Tibial nerve (tissue), 4 donors: ENCODE measurements around the gene NGF. TPM values are rescaled to one million over a fixed set of nuclear protein-coding genes. Genes with fewer than 3 reads are reported as not detected.
"Not testable (repeated sequence)": the region's sequence is repeated elsewhere in the genome, so short reads cannot be mapped to it uniquely, and the experiment has no call there.

Experiments
- DNase-seq, 2 donors: peaks; one replicate each; pipeline ENCODE4 v3.0.0-alpha.2; 2019; ENCODE audit warnings: low spot score in 2 of 2
- H3K27ac ChIP-seq, 4 donors: fragments of 200-600 bp; sonication (generic) in 3 of 4; one replicate each; pipeline ENCODE4 v1.5.1; 2017 to 2019; ENCODE audit warnings: mild to moderate bottlenecking in 1 of 4
- H3K27me3 ChIP-seq, 2 donors: fragments of 200-600 bp; sonication (generic) in 1 of 2; one replicate each; pipeline versions ENCODE4 v1.5.1 to v1.6.0; 2017 to 2019
- H3K36me3 ChIP-seq, 3 donors: fragments of 200-600 bp; sonication (generic); one replicate each; pipeline ENCODE4 v1.5.1; 2018 to 2019
- H3K4me1 ChIP-seq, 4 donors: fragments of 200-600 bp; sonication (generic) in 3 of 4; one replicate each; pipeline ENCODE4 v1.5.1; 2017 to 2019
- H3K4me3 ChIP-seq, 4 donors: fragments of 200-600 bp; sonication (generic) in 3 of 4; one replicate each; pipeline ENCODE4 v1.5.1; 2017 to 2019; ENCODE audit warnings: mild to moderate bottlenecking in 1 of 4, moderate library complexity in 1 of 4
- H3K9me3 ChIP-seq, 4 donors: fragments of 200-600 bp; sonication (generic) in 3 of 4; one replicate each; pipeline ENCODE4 v1.5.1; 2017 to 2019
- CTCF ChIP-seq, 5 experiments: fragments of 200-600 bp in 3 of 5; fragments of 450-650 bp in 2 of 5; sonication (generic) in 3 of 5; IDR thresholded peaks; one replicate each; pipeline ENCODE4 v1.5.1; 2016 to 2019; ENCODE audit warnings: antibody characterized with exemption in 5 of 5, mild to moderate bottlenecking in 3 of 5, moderate library complexity in 2 of 5
- EP300 ChIP-seq, 2 donors: sonication (generic); formaldehyde crosslinking; IDR thresholded peaks; one replicate each; pipeline ENCODE4 v1.6.1; 2017; ENCODE audit warnings: antibody characterized with exemption in 2 of 2, mild to moderate bottlenecking in 1 of 2
- POLR2A ChIP-seq, 2 donors: fragments of 450-650 bp; IDR thresholded peaks; one replicate each; pipeline ENCODE4 v1.6.1; 2017; ENCODE audit warnings: antibody characterized with exemption in 2 of 2, mild to moderate bottlenecking in 2 of 2, moderate library complexity in 2 of 2
- WGBS, 2 donors: methylation state at CpG; one replicate each; pipeline ENCODE4 v1.1.5; 2018; 5-methylcytosine and 5-hydroxymethylcytosine counted together
- total RNA-seq, 4 donors: library from RNA; depleted of rRNA; stranded (reverse); fragments of >200 nt; gene quantifications; one replicate each; pipeline ENCODE4 v1.1.0, GENCODE V29; 2016

The NGF gene
- 10 to 100 TPM in 2 of 4 donors, 1 to 10 TPM in 2; 3.6 to 20.4 (median 7.4) TPM for total RNA-seq

GRCh38 chr1:115337633-115338456, at the start of gene NGF:
NGF (minus strand) TSS chr1:115338249; CDS start chr1:115286795, 51,454 bp downstream.
- H3K9me3 ChIP-seq, result no peaks in the 10 kb centered on the region
- DNase-seq, result peak in 1 of 2 donors; percentile 31
- H3K27me3 ChIP-seq, result peaks cover 0 to 7% of the 10 kb centered on the region in 2 donors
- WGBS, 2 donors, result 1 to 2% methylated on average over 47 to 63 of the region's 69 CpGs
- peaks cover 0 to 65% (median 16%) of the 10 kb centered on the region in 4 donors for H3K4me1 ChIP-seq
- TF ChIP-seq EP300 (IDR thresholded peaks at IDR 0.05), result peak in 1 of 2 donors; percentile 55
- TF ChIP-seq CTCF (IDR thresholded peaks at IDR 0.05), result peak in 1 of 5 experiments; percentile 27
- TF ChIP-seq POLR2A (IDR thresholded peaks at IDR 0.05), result peak in 1 of 2 donors; percentile 61
- peak within 1 kb of the TSS; percentile 80 to 93 (median 86) for H3K27ac ChIP-seq
- H3K4me3 ChIP-seq, result peak within 1 kb of the TSS; percentile 45 to 63 (median 52)
- no peaks in the 10 kb centered on the region for H3K36me3 ChIP-seq

DNA sequence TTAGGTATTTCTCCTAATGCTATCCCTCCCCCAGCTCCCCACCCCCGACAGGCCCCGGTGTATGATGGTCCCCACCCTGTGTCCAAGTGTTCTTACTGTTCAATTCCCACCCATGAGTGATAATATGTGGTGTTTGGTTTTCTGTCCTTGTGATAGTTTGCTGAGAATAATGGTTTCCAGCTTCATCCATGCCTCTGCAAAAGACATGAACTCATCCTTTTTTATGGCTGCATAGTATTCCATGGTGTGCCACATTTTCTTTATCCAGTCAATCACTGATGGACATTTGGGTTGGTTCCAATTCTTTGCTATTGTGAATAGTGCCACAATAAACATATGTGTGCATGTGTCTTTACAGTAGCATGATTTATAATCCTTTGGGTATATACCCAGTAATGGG, 45.4 kb upstream of the NGF start:
- H3K4me1 ChIP-seq, H3K36me3 ChIP-seq, H3K27me3 ChIP-seq, H3K27ac ChIP-seq, DNase-seq, H3K4me3 ChIP-seq: not testable (repeated sequence)
- 98 to 100% methylated on average over 2 of the region's 2 CpGs for WGBS, 2 donors
- H3K9me3 ChIP-seq, result peaks cover 0 to 11% (median 0%) of the 10 kb centered on the region in 4 donors

DNA sequence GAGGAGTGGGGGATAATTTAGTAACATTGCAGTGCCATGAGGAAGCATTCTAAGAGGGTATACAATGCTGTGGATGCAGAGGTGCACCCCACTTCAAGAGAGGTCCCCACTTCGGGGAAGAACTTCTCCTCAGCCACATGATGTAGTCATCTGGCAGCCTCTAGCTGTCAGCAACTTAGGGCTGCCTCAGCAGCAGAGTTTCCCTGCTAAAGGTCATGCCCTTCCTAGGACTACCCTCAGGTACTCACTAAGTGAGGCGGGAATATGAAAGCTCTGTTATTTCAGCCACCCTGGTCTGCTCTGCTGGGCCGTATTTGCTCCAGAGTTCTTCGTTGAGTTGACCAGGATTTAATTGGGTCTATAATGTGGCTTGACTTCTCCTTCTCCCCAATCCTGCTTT, 41.9 kb upstream of the NGF start:
- Histone ChIP-seq H3K36me3 (no peaks in the 10 kb centered on the region), H3K27me3 (no peaks in the 10 kb centered on the region), H3K9me3 (no peaks in the 10 kb centered on the region), H3K4me3 (no peak overlapping the region), H3K4me1 (no peaks in the 10 kb centered on the region), H3K27ac (no peak overlapping the region)
- TF ChIP-seq EP300 (IDR thresholded peaks at IDR 0.05) (no peak), CTCF (IDR thresholded peaks at IDR 0.05) (no peak), POLR2A (IDR thresholded peaks at IDR 0.05) (no peak)
- WGBS, 2 donors, result 92 to 95% methylated on average over 4 of the region's 4 CpGs
- DNase-seq, result no peak

DNA sequence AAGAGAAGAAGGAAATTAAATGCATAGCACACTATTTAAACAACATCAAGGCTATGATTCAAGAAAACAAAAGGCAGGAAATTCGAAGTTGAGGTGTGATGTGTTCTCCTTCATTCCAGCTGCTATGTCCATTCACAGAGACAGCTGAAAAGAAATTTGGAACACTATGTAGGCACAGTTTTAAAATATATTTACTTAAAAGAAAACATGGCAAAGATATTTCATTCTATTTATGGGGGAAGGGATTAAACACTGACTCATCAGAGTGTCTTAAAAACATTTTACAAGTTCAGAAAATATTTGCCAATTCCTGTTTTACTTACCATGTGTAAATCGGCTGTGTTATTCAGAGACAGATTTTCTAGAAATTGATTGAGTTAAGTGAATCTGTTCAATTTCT, 39.4 kb upstream of the NGF start:
- Histone ChIP-seq H3K4me3 (no peak overlapping the region), H3K9me3 (no peaks in the 10 kb centered on the region), H3K4me1 (no peaks in the 10 kb centered on the region), H3K36me3 (no peaks in the 10 kb centered on the region), H3K27me3 (no peaks in the 10 kb centered on the region), H3K27ac (no peak overlapping the region)
- WGBS, 2 donors, result 51 to 57% methylated on average over 2 of the region's 2 CpGs
- DNase-seq, result no peak
- TF ChIP-seq POLR2A (IDR thresholded peaks at IDR 0.05) (no peak), EP300 (IDR thresholded peaks at IDR 0.05) (no peak), CTCF (IDR thresholded peaks at IDR 0.05) (no peak)

- no peaks in the 10 kb centered on the region for H3K4me1 ChIP-seq
- no peaks in the 10 kb centered on the region for H3K36me3 ChIP-seq
- no peak overlapping the region for H3K4me3 ChIP-seq
- 94 to 97% methylated on average over 3 of the region's 3 CpGs for WGBS, 2 donors
- no peak overlapping the region for H3K27ac ChIP-seq
- TF ChIP-seq EP300 (IDR thresholded peaks at IDR 0.05) (no peak), CTCF (IDR thresholded peaks at IDR 0.05) (no peak), POLR2A (IDR thresholded peaks at IDR 0.05) (no peak)
- no peak for DNase-seq
- no peaks in the 10 kb centered on the region for H3K27me3 ChIP-seq
- H3K9me3 ChIP-seq, result no peaks in the 10 kb centered on the region
These were observed 36.5 kb upstream of the NGF start for GRCh38 chr1:115374598-115374997.
